ENCODE measurements around the gene TUBB.
"Not testable (repeated sequence)": the region's sequence is repeated elsewhere in the genome, so short reads cannot be mapped to it uniquely, and the experiment has no call there.

TUBB gene

GRCh38 chr6:30738532-30738931, 18.4 kb downstream of the TUBB start:
- DNase-seq (ENCODE audit: low read depth in 2 of 2): no peak

- DNase-seq (ENCODE audit: low read depth in 2 of 2): no peak
Measured at GRCh38 chr6:30740540-30740870, 20.4 kb downstream of the TUBB start.

- no peak for DNase-seq (ENCODE audit: low read depth in 2 of 2)
Measured at GRCh38 chr6:30741063-30741779, 21.1 kb downstream of the TUBB start.

- no peak for DNase-seq (ENCODE audit: low read depth in 2 of 2)
Measured at GRCh38 chr6:30741789-30742315, 21.7 kb downstream of the TUBB start.

- DNase-seq (ENCODE audit: low read depth in 2 of 2): peak; percentile 96 to 98
Measured at GRCh38 chr6:30742316-30743098, 22.4 kb downstream of the TUBB start, which contains the start of gene FLOT1. TSS of gene FLOT1 (minus strand) at chr6:30742687. CDS start at chr6:30742189, 498 bp downstream.

- no peak for DNase-seq (ENCODE audit: low read depth in 2 of 2)
Measured at GRCh38 chr6:30743099-30744053, 23.2 kb downstream of the TUBB start.

- peak; percentile 81 to 82 for DNase-seq (ENCODE audit: low read depth in 2 of 2)
Measured at GRCh38 chr6:30744054-30744805, 24.1 kb downstream of the TUBB start, which contains the start of gene IER3. TSS of gene IER3 (minus strand) at chr6:30744547. CDS start at chr6:30744518, 29 bp downstream.

- no peak for DNase-seq (ENCODE audit: low read depth in 2 of 2)
Measured at GRCh38 chr6:30747300-30747687, 27.1 kb downstream of the TUBB start.

- no peak for DNase-seq (ENCODE audit: low read depth in 2 of 2)
Measured at GRCh38 chr6:30747902-30748769, 28.0 kb downstream of the TUBB start.

GRCh38 chr6:30748851-30749540, 28.8 kb downstream of the TUBB start:
- no peak for DNase-seq (ENCODE audit: low read depth in 2 of 2)

GRCh38 chr6:30749554-30750378, 29.6 kb downstream of the TUBB start:
- DNase-seq (ENCODE audit: low read depth in 2 of 2): no peak

GRCh38 chr6:30750379-30750668, 30.2 kb downstream of the TUBB start:
- no peak for DNase-seq (ENCODE audit: low read depth in 2 of 2)

GRCh38 chr6:30752157-30752927, 32.2 kb downstream of the TUBB start:
- no peak for DNase-seq (ENCODE audit: low read depth in 2 of 2)

- DNase-seq (ENCODE audit: low read depth in 2 of 2): no peak
Measured at GRCh38 chr6:30754631-30755030, 34.5 kb downstream of the TUBB start.

GRCh38 chr6:30756405-30757003, 36.4 kb downstream of the TUBB start:
- not testable (repeated sequence) for DNase-seq (ENCODE audit: low read depth in 2 of 2)

- no peak for DNase-seq (ENCODE audit: low read depth in 2 of 2)
Measured at GRCh38 chr6:30757261-30757904, 37.2 kb downstream of the TUBB start.
